Prostate gland (tissue), 2 donors: Measurements from ENCODE around the gene MLYCD. TPM values are rescaled to one million over a fixed set of nuclear protein-coding genes. Genes with fewer than 3 reads are reported as not detected.
"Not testable (repeated sequence)": the region's sequence is repeated elsewhere in the genome, so short reads cannot be mapped to it uniquely, and the experiment has no call there.

Experiments
- DNase-seq: peaks from one replicate; pipeline ENCODE4 v3.0.0-alpha.2; 2019; ENCODE audit warnings: low spot score
- H3K27ac ChIP-seq, 2 donors: fragments of 200-600 bp; sonication (generic); 2 replicates each; pipeline ENCODE4 v1.5.1; 2017 to 2019
- H3K27me3 ChIP-seq: fragments of 200-600 bp; sonication (generic); replicated peaks from 2 replicates; pipeline ENCODE4 v1.5.1; 2019; ENCODE audit not compliant: insufficient read depth
- H3K36me3 ChIP-seq, 2 donors: fragments of 200-600 bp; sonication (generic); 1 replicate in 1 of 2; 2 replicates in 1 of 2; pipeline versions ENCODE4 v1.5.1 to v1.8.1; 2017 to 2019
- H3K4me1 ChIP-seq: fragments of 200-600 bp; sonication (generic); replicated peaks from 2 replicates; pipeline ENCODE4 v1.5.1; 2019
- H3K4me3 ChIP-seq, 2 donors: fragments of 200-600 bp; sonication (generic); 2 replicates each; pipeline ENCODE4 v1.5.1; 2017 to 2019
- H3K9me3 ChIP-seq: fragments of 200-600 bp; sonication (generic); 2 replicates; pipeline ENCODE4 v1.5.1; 2017
- CTCF ChIP-seq, 4 experiments: fragments of 200-600 bp in 2 of 4; fragments of 450-650 bp in 2 of 4; sonication (generic) in 2 of 4; IDR thresholded peaks; 1 replicate in 3 of 4; 2 replicates in 1 of 4; pipeline ENCODE4 v1.5.1; 2016 to 2019; ENCODE audit warnings: antibody characterized with exemption in 4 of 4, mild to moderate bottlenecking in 2 of 4, moderate library complexity in 2 of 4
- POLR2A ChIP-seq: fragments of 450-650 bp; IDR thresholded peaks from one replicate; pipeline ENCODE4 v1.6.1; 2016; ENCODE audit warnings: antibody characterized with exemption, mild to moderate bottlenecking
- POLR2AphosphoS5 ChIP-seq: sonication (generic); formaldehyde crosslinking; IDR thresholded peaks from one replicate; pipeline ENCODE4 v1.6.1; 2017; ENCODE audit warnings: antibody characterized with exemption
- whole genome bisulfite sequencing: methylation state at CpG from one replicate; pipeline ENCODE4 v1.1.5; 2018; 5-methylcytosine and 5-hydroxymethylcytosine counted together
- intact Hi-C: fragments of 100-400 bp; cut with DNase I; formaldehyde crosslinking; loops from one replicate; pipeline ENCODE4 v1.14.2; 2022
- total RNA-seq, 2 donors: library from RNA; depleted of rRNA; stranded (reverse); fragments of >200 nt; gene quantifications; one replicate each; pipeline ENCODE4 v1.1.0, GENCODE V29; 2016

Gene MLYCD
- total RNA-seq, 2 donors from 2014 or later, result 6.5 to 16.7 TPM

- Histone ChIP-seq H3K4me1 (no peaks in the 10 kb centered on the region), H3K9me3 (no peaks in the 10 kb centered on the region), H3K36me3 (no peaks in the 10 kb centered on the region), H3K4me3 (no peak overlapping the region), H3K27ac (no peak overlapping the region), H3K27me3 (no peaks in the 10 kb centered on the region)
- no peak for DNase-seq
- intact Hi-C loops, result no loop called here
- 75% methylated on average over 28 of the region's 28 CpGs for WGBS
- TF ChIP-seq POLR2A, result no peak
- no peak for TF ChIP-seq CTCF (IDR thresholded peaks at IDR 0.05)
- no peak for TF ChIP-seq POLR2AphosphoS5
These were observed 41.9 kb downstream of the MLYCD start for GRCh38 chr16:83940630-83941378.

- H3K4me3 ChIP-seq, H3K36me3 ChIP-seq, DNase-seq, H3K27me3 ChIP-seq, H3K9me3 ChIP-seq, intact Hi-C loops, H3K4me1 ChIP-seq, H3K27ac ChIP-seq: not testable (repeated sequence)
- WGBS, result 92% methylated on average over 9 of the region's 9 CpGs
These were observed 42.6 kb downstream of the MLYCD start for GRCh38 chr16:83941546-83941945.

GRCh38 chr16:83942074-83942473, 43.2 kb downstream of the MLYCD start:
- Histone ChIP-seq H3K4me1 (no peaks in the 10 kb centered on the region), H3K9me3 (no peaks in the 10 kb centered on the region), H3K36me3 (no peaks in the 10 kb centered on the region), H3K27ac (no peak overlapping the region), H3K4me3 (no peak overlapping the region), H3K27me3 (no peaks in the 10 kb centered on the region)
- 95% methylated on average over 14 of the region's 14 CpGs for WGBS
- intact Hi-C loops, result no loop called here
- no peak for TF ChIP-seq POLR2A
- TF ChIP-seq CTCF (IDR thresholded peaks at IDR 0.05), result no peak
- TF ChIP-seq POLR2AphosphoS5, result no peak
- no peak for DNase-seq

- no peaks in the 10 kb centered on the region for H3K9me3 ChIP-seq
- 78% methylated on average over 11 of the region's 11 CpGs for WGBS
- no peak overlapping the region for H3K4me3 ChIP-seq
- intact Hi-C loops, result no loop called here
- H3K4me1 ChIP-seq, result peaks cover 3% of the 10 kb centered on the region
- H3K36me3 ChIP-seq, result no peaks in the 10 kb centered on the region
- H3K27me3 ChIP-seq, result no peaks in the 10 kb centered on the region
- DNase-seq, result no peak
- H3K27ac ChIP-seq, result no peak overlapping the region
- TF ChIP-seq POLR2A (no peak), CTCF (IDR thresholded peaks at IDR 0.05) (no peak), POLR2AphosphoS5 (no peak)
These were observed 44.0 kb downstream of the MLYCD start for GRCh38 chr16:83942815-83943515.

GRCh38 chr16:83943516-83944050, 44.7 kb downstream of the MLYCD start:
- no peaks in the 10 kb centered on the region for H3K9me3 ChIP-seq
- intact Hi-C loops, result no loop called here
- DNase-seq, result no peak
- H3K4me1 ChIP-seq, result peaks cover 3% of the 10 kb centered on the region
- no peaks in the 10 kb centered on the region for H3K27me3 ChIP-seq
- TF ChIP-seq CTCF (IDR thresholded peaks at IDR 0.05), result no peak
- TF ChIP-seq POLR2AphosphoS5, result no peak
- no peak for TF ChIP-seq POLR2A
- H3K27ac ChIP-seq, result no peak overlapping the region
- WGBS, result 88% methylated on average over 10 of the region's 10 CpGs
- H3K4me3 ChIP-seq, result no peak overlapping the region
- no peaks in the 10 kb centered on the region for H3K36me3 ChIP-seq
